Measurements from ENCODE around the gene MICOS13.

Gene MICOS13

DNA sequence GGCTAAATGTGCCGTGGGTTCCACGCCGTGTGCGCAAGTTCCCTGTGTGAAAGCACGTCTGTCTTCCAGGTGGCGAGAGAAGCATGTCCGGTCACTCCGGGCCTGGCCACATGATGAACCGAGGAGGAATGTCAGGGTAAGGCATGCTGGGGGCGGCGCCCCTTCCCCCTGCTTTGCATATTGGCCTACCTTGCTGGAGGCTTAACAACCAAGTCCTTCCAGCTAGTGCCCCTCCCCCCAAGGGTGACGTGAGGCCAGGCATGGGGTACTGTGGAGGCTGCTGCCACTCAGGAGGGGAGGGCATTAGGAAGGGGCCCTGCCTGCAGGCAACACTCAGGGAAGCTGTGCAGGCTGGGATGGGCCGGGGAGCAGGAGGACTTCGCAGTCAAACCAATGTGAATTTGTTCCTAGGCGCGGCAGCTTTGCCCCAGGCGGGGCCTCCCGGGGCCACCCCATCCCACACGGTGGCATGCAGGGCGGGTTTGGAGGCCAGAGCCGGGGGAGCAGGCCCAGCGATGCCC, 12.5 kb downstream of the MICOS13 start:
- DNase-seq (ENCODE audit: low read depth in 2 of 2) = no peak

DNA sequence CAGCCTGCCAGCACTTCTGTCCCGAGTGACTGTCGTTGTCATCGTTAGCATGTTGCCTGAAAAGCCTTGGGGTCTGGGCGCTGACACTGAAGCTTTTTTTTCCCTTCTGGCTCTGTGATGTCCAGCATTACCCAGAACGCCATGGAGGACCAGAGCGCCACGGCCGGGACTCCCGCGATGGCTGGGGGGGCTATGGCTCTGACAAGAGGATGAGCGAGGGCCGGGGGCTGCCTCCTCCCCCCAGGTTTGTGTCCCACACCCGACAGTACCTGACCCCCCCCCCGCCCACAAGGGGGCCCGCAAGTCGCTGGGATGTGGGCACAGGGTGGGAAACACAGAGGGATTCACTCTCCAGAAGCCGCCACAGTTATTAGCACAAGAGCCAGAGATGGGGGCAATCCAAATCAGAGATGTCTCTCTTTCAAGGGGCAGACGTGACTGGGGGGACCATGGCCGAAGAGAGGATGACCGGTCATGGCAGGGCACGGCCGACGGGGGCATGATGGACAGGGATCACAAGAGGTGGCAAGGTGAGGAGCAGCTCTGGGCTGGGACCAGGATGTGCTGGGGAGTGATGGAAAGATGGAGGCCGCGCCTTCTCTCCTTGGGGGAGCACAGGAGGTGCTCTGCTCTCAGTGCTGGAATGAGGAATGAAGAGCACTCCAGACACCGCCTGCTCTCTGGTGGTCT, 13.2 kb downstream of the MICOS13 start:
- DNase-seq (ENCODE audit: low read depth in 2 of 2) = no peak

DNA sequence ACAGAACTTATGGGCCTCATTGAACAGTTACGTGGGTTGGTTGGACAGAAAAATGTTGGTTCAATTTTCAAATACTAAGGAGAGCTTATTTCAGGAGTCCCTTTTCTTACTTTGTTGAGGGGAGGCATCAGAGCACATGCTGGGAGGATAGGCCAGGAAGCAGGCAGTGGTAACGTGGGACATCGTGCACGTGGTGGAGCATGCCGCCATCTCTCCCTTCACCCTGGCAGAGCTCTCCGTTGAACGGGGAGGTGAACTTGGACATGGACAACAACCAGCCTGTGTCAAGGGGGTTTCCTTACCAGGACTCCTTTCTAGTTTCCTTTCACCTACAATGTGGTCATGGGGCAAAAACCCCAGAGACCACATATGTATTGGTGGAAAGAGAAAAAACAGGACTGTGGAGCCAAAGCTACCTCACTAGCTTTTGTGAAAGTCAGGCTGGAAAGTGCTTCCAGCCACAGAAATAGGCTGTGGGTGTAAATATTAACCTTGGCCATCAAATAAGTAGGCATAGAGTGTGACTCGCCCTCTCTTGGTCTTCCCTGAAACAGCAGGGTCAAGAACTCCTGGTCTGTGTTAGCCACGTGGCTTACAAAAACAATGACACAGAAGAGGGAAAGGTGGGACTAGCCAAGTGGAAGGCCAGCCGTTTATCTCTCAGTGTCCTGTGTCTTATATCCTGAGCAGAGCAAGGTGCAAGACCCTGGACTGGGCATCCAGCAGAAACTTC, 14.4 kb downstream of the MICOS13 start:
- no peak for DNase-seq (ENCODE audit: low read depth in 2 of 2)

DNA sequence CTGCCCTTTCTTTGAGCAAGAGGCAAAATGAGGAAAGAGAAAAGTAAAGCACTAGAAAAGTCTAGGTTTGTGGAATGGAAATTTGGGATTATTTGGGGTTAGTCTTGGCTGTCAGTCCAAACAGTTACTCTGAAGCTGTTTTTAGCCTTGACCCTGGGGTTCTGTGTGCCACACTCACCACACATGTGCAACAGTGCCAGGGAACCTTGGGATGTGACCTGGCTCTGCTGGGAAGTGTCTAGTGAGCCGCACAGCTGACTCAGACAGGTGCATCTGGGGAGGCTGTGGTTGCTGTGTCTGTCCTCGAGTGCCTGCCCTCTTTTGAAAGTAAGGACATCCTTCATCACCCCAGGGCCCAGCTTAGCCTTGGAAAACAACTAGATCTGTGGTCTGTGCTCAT, 15.8 kb downstream of the MICOS13 start:
- DNase-seq (ENCODE audit: low read depth in 2 of 2) = no peak

DNA sequence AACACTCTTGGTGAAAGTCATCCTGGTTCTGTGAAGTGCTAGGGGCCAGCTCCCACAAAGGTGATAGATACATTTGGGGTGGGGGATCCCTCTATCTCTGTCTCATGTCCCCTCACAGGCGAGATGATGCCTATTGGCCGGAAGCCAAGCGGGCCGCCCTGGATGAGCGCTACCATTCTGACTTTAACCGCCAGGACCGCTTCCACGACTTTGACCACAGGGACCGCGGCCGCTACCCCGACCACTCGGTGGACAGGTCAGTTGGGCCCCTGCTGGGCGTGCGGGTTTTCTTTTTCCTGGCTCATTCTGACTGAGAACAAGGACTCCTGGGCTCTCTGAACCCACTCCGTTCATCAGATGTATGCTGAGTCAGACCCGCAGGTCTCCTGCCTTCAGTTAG, 16.4 kb downstream of the MICOS13 start:
- DNase-seq (ENCODE audit: low read depth in 2 of 2) = no peak

- DNase-seq (ENCODE audit: low read depth in 2 of 2) = no peak
Observed at GRCh38 chr19:5661483-5661882, 18.8 kb downstream of the MICOS13 start.

GRCh38 chr19:5655412-5655811, 24.9 kb downstream of the MICOS13 start:
- DNase-seq (ENCODE audit: low read depth in 2 of 2) = no peak

DNA sequence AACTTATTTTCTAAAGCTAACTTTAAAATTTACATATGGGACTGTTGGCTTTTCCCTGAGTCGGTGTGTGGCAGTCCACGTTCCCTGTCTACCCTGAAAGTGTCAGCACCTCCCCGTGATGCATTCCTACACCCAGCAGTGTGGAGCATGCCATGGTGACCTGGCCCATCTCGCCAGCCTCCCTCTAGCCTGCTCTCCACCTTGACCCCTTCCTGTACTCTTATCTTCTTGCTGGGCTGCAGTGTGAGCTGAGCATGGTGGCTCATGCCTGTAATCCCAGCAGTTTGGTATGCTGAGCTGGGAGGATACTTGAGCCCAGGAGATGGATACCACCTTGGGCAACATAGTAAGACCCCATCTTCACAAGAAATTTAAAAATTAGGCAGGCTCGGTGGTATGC, 25.4 kb downstream of the MICOS13 start:
- no peak for DNase-seq (ENCODE audit: low read depth in 2 of 2)

DNA sequence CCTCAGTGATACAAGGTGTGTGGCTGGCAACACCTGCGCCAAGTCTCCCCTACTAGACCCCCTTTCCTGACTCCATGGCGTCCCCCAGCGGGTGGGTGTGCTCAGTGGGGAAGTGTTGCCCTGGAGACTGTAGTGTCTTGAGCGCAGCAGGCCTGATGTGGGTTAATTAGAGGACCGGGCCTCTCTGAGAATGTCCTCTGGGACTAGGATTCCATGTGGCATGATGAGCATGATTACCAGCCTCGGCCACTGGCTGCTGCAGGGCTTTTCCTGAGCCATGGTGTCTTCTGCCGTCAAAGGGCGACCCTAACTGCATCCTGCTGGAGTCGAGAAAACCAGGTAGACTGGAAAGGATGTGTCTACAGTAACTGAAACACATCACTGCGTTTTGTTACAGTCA, 28.1 kb downstream of the MICOS13 start:
- DNase-seq (ENCODE audit: low read depth in 2 of 2) = no peak

- no peak for DNase-seq (ENCODE audit: low read depth in 2 of 2)
Observed at GRCh38 chr19:5651361-5651760, 29.0 kb downstream of the MICOS13 start.

DNA sequence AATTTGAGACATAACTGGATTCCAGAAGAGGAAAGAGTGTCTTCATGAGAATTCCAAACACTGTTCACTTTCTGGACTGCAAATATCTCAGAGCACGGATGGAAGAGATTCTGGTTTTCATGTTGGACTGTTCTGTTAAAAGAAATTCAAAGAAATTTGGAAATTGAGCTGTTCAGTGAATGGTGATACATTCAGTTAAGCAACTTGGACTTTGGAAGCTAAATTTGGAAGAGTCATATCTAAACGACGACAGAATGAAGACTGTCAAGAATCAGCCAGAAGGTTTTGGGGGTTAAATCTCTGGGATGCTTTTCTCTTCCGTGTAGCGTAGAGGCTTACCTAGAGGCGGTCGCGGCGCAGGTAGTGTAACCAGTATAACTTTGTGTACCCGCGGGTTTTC, 31.9 kb downstream of the MICOS13 start:
- DNase-seq (ENCODE audit: low read depth in 2 of 2) = no peak

DNA sequence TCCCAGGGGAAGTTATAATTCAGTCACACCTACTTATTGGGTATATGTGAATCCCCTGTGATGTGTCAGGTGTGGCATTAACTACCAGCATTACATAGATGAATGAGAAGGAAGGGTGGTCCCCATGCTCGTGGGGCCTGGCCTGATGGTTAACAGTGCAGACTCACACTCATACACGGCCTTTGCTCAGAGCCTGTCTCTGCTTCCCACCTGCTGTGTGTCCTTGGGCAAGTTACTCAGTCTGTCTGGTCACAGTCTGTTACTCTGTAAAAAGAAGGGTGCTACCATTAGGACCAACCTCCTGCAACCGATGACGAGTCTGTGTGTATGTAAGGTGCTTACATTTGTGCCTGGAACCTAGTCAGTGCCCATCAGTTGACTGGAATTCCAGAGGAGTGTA, 33.6 kb downstream of the MICOS13 start:
- DNase-seq (ENCODE audit: low read depth in 2 of 2) = no peak

- no peak for DNase-seq (ENCODE audit: low read depth in 2 of 2)
Observed at GRCh38 chr19:5645409-5645808, 34.9 kb downstream of the MICOS13 start.

DNA sequence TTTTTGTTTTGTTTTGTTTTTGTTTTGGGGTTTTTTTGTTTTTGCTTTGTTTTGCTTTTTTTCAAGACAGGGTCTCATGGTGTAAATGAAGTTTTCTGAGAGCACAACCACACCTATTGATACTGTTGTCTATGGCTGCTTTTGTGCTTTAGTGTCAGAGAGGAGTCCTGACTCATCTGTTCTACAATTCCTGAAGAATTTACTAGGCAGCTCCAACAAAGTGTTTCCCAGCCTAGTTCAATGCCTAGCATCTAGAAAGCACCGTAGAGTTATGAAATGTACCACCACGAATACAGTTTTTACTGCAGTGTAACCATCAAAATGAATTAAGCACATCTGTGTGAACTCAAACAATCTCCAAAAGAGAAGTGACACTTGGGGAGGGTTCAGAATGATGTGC, 36.3 kb downstream of the MICOS13 start:
- no peak for DNase-seq (ENCODE audit: low read depth in 2 of 2)

- no peak for DNase-seq (ENCODE audit: low read depth in 2 of 2)
Observed at GRCh38 chr19:5643060-5643459, 37.3 kb downstream of the MICOS13 start.

- no peak for DNase-seq (ENCODE audit: low read depth in 2 of 2)
Observed at GRCh38 chr19:5642204-5642603, 38.1 kb downstream of the MICOS13 start.

DNA sequence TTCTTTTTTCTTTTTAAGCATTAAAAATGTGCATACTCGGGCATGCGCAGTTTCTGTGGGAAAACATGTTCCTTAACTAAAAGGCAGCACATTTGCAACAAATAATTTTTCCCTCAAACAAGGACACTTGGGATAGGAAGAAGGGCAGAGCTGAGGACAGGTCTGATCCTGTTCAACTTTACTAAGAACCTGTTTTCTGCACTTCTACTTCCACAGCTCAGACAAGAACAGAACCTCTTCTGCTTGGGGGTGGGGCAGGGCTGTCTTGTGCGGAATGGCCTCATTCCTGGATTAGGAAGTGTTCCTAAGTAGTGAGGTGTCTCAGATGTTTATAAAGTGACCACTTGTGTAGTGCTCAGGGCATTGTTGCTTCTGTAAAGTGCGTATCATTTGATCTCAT, 39.1 kb downstream of the MICOS13 start:
- no peak for DNase-seq (ENCODE audit: low read depth in 2 of 2)

DNA sequence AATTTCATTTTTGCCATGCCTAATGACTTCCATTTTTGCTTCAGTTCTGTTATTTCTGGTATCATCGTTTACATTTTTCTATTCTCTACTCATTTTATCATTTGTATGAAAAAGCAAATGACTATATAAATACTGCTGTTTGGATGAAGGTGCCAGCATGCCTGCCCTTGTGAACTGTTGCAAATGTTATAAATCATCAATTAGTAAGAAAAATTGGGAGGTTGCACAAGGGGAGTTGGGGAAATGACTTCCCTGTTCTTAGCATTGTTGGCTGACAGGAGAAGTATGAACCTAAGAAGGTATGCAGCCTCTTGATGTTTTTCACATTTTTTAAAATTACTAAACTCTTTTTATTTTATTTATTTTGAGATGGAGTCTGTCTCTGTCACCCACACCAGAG, 42.3 kb downstream of the MICOS13 start:
- no peak for DNase-seq (ENCODE audit: low read depth in 2 of 2)

GRCh38 chr19:5635427-5635826, 44.9 kb downstream of the MICOS13 start:
- no peak for DNase-seq (ENCODE audit: low read depth in 2 of 2)

GRCh38 chr19:5632657-5633056, 47.7 kb downstream of the MICOS13 start:
- DNase-seq (ENCODE audit: low read depth in 2 of 2) = no peak

DNA sequence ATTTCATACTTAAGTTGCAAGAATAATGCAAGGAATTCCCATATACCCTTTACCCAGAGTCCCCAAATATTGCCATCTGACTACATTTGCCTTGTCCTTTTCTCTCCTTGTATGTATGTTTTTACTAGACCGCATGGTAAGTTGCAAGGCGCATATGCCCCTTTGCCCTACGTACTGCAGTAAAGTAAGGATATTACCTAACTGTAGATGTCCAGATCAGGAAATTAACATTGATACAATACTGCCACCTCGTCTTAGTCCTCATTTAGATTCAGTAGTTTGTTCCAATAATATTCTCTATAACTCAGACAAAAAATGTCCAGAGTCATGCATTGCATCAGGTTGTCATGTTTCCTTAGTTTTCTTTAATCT, 48.1 kb downstream of the MICOS13 start:
- no peak for DNase-seq (ENCODE audit: low read depth in 2 of 2)

GRCh38 chr19:5631567-5632240, 48.6 kb downstream of the MICOS13 start:
- DNase-seq (ENCODE audit: low read depth in 2 of 2) = no peak

- DNase-seq (ENCODE audit: low read depth in 2 of 2) = no peak
Observed at GRCh38 chr19:5628919-5629481, 51.3 kb downstream of the MICOS13 start.

Measured in stimulated activated CD8-positive, alpha-beta memory T cell treated with anti-CD3 and anti-CD28 coated beads, Interleukin-15, amount 100 ng/mL, for 4 hours (primary cell).